Tibial nerve (tissue), 4 donors: ENCODE measurements around the gene DTL. TPM values are rescaled to one million over a fixed set of nuclear protein-coding genes. Genes with fewer than 3 reads are reported as not detected.
A peak's percentile ranks its signal among the peaks of the same experiment; 100 is the strongest.
"Not testable (repeated sequence)": the region's sequence is repeated elsewhere in the genome, so short reads cannot be mapped to it uniquely, and the experiment has no call there.

Experiments used
- DNase-seq, 2 donors: peaks; one replicate each; pipeline ENCODE4 v3.0.0-alpha.2; 2019; ENCODE audit warnings: low spot score in 2 of 2
- H3K27ac ChIP-seq, 4 donors: fragments of 200-600 bp; sonication (generic) in 3 of 4; one replicate each; pipeline ENCODE4 v1.5.1; 2017 to 2019; ENCODE audit warnings: mild to moderate bottlenecking in 1 of 4
- H3K27me3 ChIP-seq, 2 donors: fragments of 200-600 bp; sonication (generic) in 1 of 2; one replicate each; pipeline versions ENCODE4 v1.5.1 to v1.6.0; 2017 to 2019
- H3K36me3 ChIP-seq, 3 donors: fragments of 200-600 bp; sonication (generic); one replicate each; pipeline ENCODE4 v1.5.1; 2018 to 2019
- H3K4me1 ChIP-seq, 4 donors: fragments of 200-600 bp; sonication (generic) in 3 of 4; one replicate each; pipeline ENCODE4 v1.5.1; 2017 to 2019
- H3K4me3 ChIP-seq, 4 donors: fragments of 200-600 bp; sonication (generic) in 3 of 4; one replicate each; pipeline ENCODE4 v1.5.1; 2017 to 2019; ENCODE audit warnings: mild to moderate bottlenecking in 1 of 4, moderate library complexity in 1 of 4
- H3K9me3 ChIP-seq, 4 donors: fragments of 200-600 bp; sonication (generic) in 3 of 4; one replicate each; pipeline ENCODE4 v1.5.1; 2017 to 2019
- EP300 ChIP-seq, 2 donors: sonication (generic); formaldehyde crosslinking; IDR thresholded peaks; one replicate each; pipeline ENCODE4 v1.6.1; 2017; ENCODE audit warnings: antibody characterized with exemption in 2 of 2, mild to moderate bottlenecking in 1 of 2
- POLR2A ChIP-seq, 2 donors: fragments of 450-650 bp; IDR thresholded peaks; one replicate each; pipeline ENCODE4 v1.6.1; 2017; ENCODE audit warnings: antibody characterized with exemption in 2 of 2, mild to moderate bottlenecking in 2 of 2, moderate library complexity in 2 of 2
- WGBS, 2 donors: methylation state at CpG; one replicate each; pipeline ENCODE4 v1.1.5; 2018; 5-methylcytosine and 5-hydroxymethylcytosine counted together
- total RNA-seq, 4 donors: library from RNA; depleted of rRNA; stranded (reverse); fragments of >200 nt; gene quantifications; one replicate each; pipeline ENCODE4 v1.1.0, GENCODE V29; 2016
- TF ChIP-seq, protein P1 (sequence below), 5 experiments: fragments of 200-600 bp in 3 of 5; fragments of 450-650 bp in 2 of 5; sonication (generic) in 3 of 5; IDR thresholded peaks; one replicate each; pipeline ENCODE4 v1.5.1; 2016 to 2019; ENCODE audit warnings: antibody characterized with exemption in 5 of 5, mild to moderate bottlenecking in 3 of 5, moderate library complexity in 2 of 5

DTL gene
- total RNA-seq = under 1 TPM in 2 of 4 donors, not detected in 2; 0.21 to 0.90 TPM

- Histone ChIP-seq H3K36me3 (no peaks in the 10 kb centered on the region), H3K4me1 (peaks cover 0 to 40% (median 13%) of the 10 kb centered on the region in 4 donors), H3K27me3 (no peaks in the 10 kb centered on the region), H3K4me3 (peak within 1 kb of the TSS; percentile 47 to 73 (median 63)), H3K27ac (peak within 1 kb of the TSS; percentile 69 to 94 (median 86)), H3K9me3 (no peaks in the 10 kb centered on the region)
- TF ChIP-seq EP300 (IDR thresholded peaks at IDR 0.05) (peak in 1 of 2 donors; percentile 84), POLR2A (IDR thresholded peaks at IDR 0.05) (peak in 1 of 2 donors; percentile 59)
- TF ChIP-seq, protein P1, sequence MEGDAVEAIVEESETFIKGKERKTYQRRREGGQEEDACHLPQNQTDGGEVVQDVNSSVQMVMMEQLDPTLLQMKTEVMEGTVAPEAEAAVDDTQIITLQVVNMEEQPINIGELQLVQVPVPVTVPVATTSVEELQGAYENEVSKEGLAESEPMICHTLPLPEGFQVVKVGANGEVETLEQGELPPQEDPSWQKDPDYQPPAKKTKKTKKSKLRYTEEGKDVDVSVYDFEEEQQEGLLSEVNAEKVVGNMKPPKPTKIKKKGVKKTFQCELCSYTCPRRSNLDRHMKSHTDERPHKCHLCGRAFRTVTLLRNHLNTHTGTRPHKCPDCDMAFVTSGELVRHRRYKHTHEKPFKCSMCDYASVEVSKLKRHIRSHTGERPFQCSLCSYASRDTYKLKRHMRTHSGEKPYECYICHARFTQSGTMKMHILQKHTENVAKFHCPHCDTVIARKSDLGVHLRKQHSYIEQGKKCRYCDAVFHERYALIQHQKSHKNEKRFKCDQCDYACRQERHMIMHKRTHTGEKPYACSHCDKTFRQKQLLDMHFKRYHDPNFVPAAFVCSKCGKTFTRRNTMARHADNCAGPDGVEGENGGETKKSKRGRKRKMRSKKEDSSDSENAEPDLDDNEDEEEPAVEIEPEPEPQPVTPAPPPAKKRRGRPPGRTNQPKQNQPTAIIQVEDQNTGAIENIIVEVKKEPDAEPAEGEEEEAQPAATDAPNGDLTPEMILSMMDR (IDR thresholded peaks at IDR 0.05) = peak; percentile 91 to 97 (median 96)
- WGBS, 2 donors = 0 to 1% methylated on average over 50 to 52 of the region's 53 CpGs
- DNase-seq = peak; percentile 95 to 98
Observed at GRCh38 chr1:212035123-212035834, at the start of gene DTL, which contains the start of gene INTS7. Gene DTL, plus strand, starts transcription at chr1:212035748. Its CDS starts 143 bp downstream, at chr1:212035891. Gene INTS7, minus strand, starts transcription at chr1:212035557. Its CDS starts 120 bp downstream, at chr1:212035437.

DNA sequence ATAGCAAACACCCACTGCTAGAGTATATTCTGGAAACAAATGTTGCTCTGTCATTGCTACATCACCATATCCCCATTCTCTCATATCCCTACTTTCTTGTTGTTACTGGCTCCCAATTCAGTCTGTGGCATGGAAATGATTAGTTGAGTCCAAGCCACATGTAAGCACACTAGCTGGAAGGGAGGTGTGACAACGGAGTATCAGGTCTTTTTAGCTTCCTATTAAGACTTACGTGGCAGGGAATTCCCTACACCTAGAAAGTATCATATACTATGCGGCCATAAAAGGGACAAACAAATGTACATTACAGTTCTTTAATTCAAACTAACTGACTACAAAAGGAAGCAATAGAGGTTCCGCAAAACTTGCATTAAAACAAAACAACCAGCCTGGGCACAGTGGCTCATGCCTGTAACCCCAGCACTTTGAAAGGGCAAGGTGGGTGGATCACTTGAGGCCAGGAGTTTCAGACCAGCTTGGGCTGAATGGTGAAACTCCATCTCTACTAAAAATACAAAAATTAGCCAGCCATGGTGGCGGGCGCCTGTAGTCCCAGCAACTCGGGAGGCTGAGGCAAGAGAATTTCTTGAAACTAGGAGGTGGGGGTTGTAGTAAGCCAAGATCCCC is 48.8 kb upstream of the DTL start:
- no peak for DNase-seq
- 86 to 91% methylated on average over 7 of the region's 7 CpGs for WGBS, 2 donors
- Histone ChIP-seq H3K27me3 (no peaks in the 10 kb centered on the region), H3K4me3 (no peak overlapping the region), H3K9me3 (no peaks in the 10 kb centered on the region), H3K4me1 (no peaks in the 10 kb centered on the region), H3K27ac (no peak overlapping the region), H3K36me3 (peaks cover 0 to 27% (median 0%) of the 10 kb centered on the region in 3 donors)
- TF ChIP-seq, protein P1 (IDR thresholded peaks at IDR 0.05) = no peak
- TF ChIP-seq EP300 (IDR thresholded peaks at IDR 0.05) (no peak), POLR2A (IDR thresholded peaks at IDR 0.05) (no peak)

- Histone ChIP-seq H3K4me3 (no peak overlapping the region), H3K4me1 (no peaks in the 10 kb centered on the region), H3K36me3 (peaks cover 0 to 18% (median 0%) of the 10 kb centered on the region in 3 donors), H3K27ac (no peak overlapping the region), H3K9me3 (peaks cover 0 to under 1% (median 0%) of the 10 kb centered on the region in 4 donors), H3K27me3 (no peaks in the 10 kb centered on the region)
- TF ChIP-seq, protein P1 (IDR thresholded peaks at IDR 0.05) = no peak
- no peak for TF ChIP-seq EP300 (IDR thresholded peaks at IDR 0.05)
- no peak for TF ChIP-seq POLR2A (IDR thresholded peaks at IDR 0.05)
- DNase-seq = no peak
Observed at GRCh38 chr1:211991695-211992094, 43.9 kb upstream of the DTL start.

DNA sequence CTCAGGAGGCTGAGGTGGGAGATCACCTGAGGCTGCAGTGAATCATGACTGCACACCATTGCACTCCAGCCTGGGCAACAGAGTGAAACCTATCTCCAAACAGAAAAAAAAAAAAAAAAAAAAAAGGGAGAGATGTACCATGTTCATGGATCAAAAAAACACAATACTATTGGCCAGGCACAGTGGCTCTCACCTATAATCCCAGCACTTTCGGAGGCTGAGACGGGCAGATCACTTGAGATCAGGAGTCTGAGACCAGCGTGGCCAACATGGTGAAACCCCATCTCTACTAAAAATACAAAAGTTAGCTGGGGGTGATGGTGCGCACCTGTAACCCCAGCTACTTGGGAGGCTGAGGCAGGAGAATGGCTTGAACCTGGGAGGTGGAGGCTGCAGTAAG is 38.1 kb upstream of the DTL start:
- WGBS, 2 donors = 99 to 100% methylated on average over 4 of the region's 4 CpGs
- H3K4me1 ChIP-seq, H3K27me3 ChIP-seq, DNase-seq, H3K27ac ChIP-seq, H3K4me3 ChIP-seq: not testable (repeated sequence)
- H3K9me3 ChIP-seq = peaks cover 0 to 10% (median 0%) of the 10 kb centered on the region in 4 donors
- H3K36me3 ChIP-seq = peaks cover 0 to 40% (median 0%) of the 10 kb centered on the region in 3 donors

DNA sequence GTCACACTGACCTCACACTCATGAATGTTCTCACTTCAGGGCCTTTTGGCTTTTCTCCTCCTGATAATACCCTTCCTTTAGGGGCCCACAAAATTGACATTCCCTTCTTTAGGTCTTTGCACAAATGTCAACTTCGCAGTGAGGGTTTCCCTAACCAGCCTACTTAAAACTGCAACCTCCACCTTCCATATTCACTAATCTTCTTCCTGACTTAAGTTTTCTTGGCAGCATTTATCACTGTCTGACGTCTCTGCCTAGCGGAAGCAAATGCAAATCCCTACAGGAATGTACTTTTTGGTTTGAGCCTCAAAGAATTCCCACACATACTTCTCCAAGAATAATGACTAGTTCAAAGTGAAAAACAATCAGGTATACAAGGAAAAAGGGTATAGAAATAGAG is 33.0 kb upstream of the DTL start:
- 86% methylated on average over 3 of the region's 3 CpGs for WGBS, 2 donors
- no peaks in the 10 kb centered on the region for H3K4me1 ChIP-seq
- H3K27me3 ChIP-seq = no peaks in the 10 kb centered on the region
- no peak overlapping the region for H3K4me3 ChIP-seq
- H3K27ac ChIP-seq = no peak overlapping the region
- H3K9me3 ChIP-seq = peaks cover 0 to 1% (median 0%) of the 10 kb centered on the region in 4 donors
- TF ChIP-seq EP300 (IDR thresholded peaks at IDR 0.05) = no peak
- no peak for TF ChIP-seq POLR2A (IDR thresholded peaks at IDR 0.05)
- TF ChIP-seq, protein P1 (IDR thresholded peaks at IDR 0.05) = no peak
- H3K36me3 ChIP-seq = peaks cover 0 to 50% (median 0%) of the 10 kb centered on the region in 3 donors
- DNase-seq = no peak
